ENCODE data around the gene EIF6. TPM values are rescaled to one million over a fixed set of nuclear protein-coding genes. Genes with fewer than 3 reads are reported as not detected.

EIF6 gene
- total and polyA plus RNA-seq, 2 of the 8 experiments (the other 6 are each of a cell fraction or from before 2014, with no cell fraction given): 184 to 319 TPM

- no peak for TF ChIP-seq CTBP2 (IDR thresholded peaks at IDR 0.05; ENCODE audit: borderline replicate concordance, insufficient read depth, insufficient read length, low read length)
Observed at GRCh38 chr20:35295058-35295457, 10.5 kb upstream of the EIF6 start (continued).

Data from H1 (cell line).